GM19023 (cell line): ENCODE measurements around the gene SIX1.

Experiments used
- ATAC-seq: cut with Tn5 transposase; IDR thresholded peaks from one replicate; pipeline ENCODE4 v1.9.1; 2021; ENCODE audit warnings: mild to moderate bottlenecking, moderate library complexity; ENCODE audit not compliant: unreplicated experiment

The SIX1 gene

GRCh38 chr14:60643463-60644314 lies 5.6 kb downstream of the SIX1 start:
- no peak for ATAC-seq

GRCh38 chr14:60643141-60643462 lies 6.2 kb downstream of the SIX1 start:
- ATAC-seq, result no peak

- ATAC-seq, result no peak
Observed at GRCh38 chr14:60642270-60643140, 6.8 kb downstream of the SIX1 start.

GRCh38 chr14:60641742-60642269 lies 7.5 kb downstream of the SIX1 start:
- ATAC-seq, result no peak

- ATAC-seq, result no peak
Observed at GRCh38 chr14:60640859-60641741, 8.2 kb downstream of the SIX1 start.

- ATAC-seq, result no peak
Observed at GRCh38 chr14:60639674-60640073, 9.6 kb downstream of the SIX1 start.

GRCh38 chr14:60637479-60638315 lies 11.6 kb downstream of the SIX1 start:
- ATAC-seq, result no peak

- ATAC-seq, result no peak
Observed at GRCh38 chr14:60636879-60637478, 12.3 kb downstream of the SIX1 start.

GRCh38 chr14:60634153-60634552 lies 15.1 kb downstream of the SIX1 start:
- no peak for ATAC-seq

GRCh38 chr14:60632777-60633176 lies 16.5 kb downstream of the SIX1 start:
- ATAC-seq, result no peak

GRCh38 chr14:60632257-60632656 lies 17.0 kb downstream of the SIX1 start:
- no peak for ATAC-seq

- no peak for ATAC-seq
Observed at GRCh38 chr14:60631842-60632241, 17.4 kb downstream of the SIX1 start.

GRCh38 chr14:60630129-60630528 lies 19.1 kb downstream of the SIX1 start:
- no peak for ATAC-seq

GRCh38 chr14:60628892-60629291 lies 20.4 kb downstream of the SIX1 start:
- no peak for ATAC-seq

GRCh38 chr14:60622917-60623257 lies 26.4 kb downstream of the SIX1 start:
- no peak for ATAC-seq

- no peak for ATAC-seq
Observed at GRCh38 chr14:60622210-60622916, 26.9 kb downstream of the SIX1 start.

- no peak for ATAC-seq
Observed at GRCh38 chr14:60621386-60621785, 27.9 kb downstream of the SIX1 start.

- no peak for ATAC-seq
Observed at GRCh38 chr14:60618241-60618640, 31.0 kb downstream of the SIX1 start.

GRCh38 chr14:60616461-60616959 lies 32.8 kb downstream of the SIX1 start:
- ATAC-seq, result no peak
